ENCODE measurements around the gene ICAM1. TPM values are rescaled to one million over a fixed set of nuclear protein-coding genes. Genes with fewer than 3 reads are reported as not detected.

Gene ICAM1, protein sequence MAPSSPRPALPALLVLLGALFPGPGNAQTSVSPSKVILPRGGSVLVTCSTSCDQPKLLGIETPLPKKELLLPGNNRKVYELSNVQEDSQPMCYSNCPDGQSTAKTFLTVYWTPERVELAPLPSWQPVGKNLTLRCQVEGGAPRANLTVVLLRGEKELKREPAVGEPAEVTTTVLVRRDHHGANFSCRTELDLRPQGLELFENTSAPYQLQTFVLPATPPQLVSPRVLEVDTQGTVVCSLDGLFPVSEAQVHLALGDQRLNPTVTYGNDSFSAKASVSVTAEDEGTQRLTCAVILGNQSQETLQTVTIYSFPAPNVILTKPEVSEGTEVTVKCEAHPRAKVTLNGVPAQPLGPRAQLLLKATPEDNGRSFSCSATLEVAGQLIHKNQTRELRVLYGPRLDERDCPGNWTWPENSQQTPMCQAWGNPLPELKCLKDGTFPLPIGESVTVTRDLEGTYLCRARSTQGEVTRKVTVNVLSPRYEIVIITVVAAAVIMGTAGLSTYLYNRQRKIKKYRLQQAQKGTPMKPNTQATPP
- 10 to 100 TPM in 1 of 5 donors, 1 to 10 TPM in 4; 4.2 to 11.0 (median 5.9) TPM for total RNA-seq
- total RNA-seq (2013): 7.6 TPM
- total RNA-seq: 6.1 to 179 (median 35.7) reads per million in 29 experiments

GRCh38 chr19:10270616-10271394, at the start of gene ICAM1:
Gene ICAM1, plus strand, starts transcription at chr19:10271120. Its CDS starts 40 bp downstream, at chr19:10271160.
- CTCF ChIA-PET: interaction anchor here (0.5 to 4.7 kb wide), 21 partner anchors 9 to 536 kb away, joined by 3 to 75 read pairs (median 6); partner anchors contain the start of genes ICAM5 (in 1 of the 2), MRPL4 (in 1 of the 2), RAVER1 (in 1 of the 2) and TYK2 (in 1 of the 2)
- WGBS (ENCODE audit: insufficient coverage): under 1% methylated on average over 48 of the region's 51 CpGs
- ATAC-seq (replicated peaks in 1 of 4) (peak; percentile 64 to 73 (median 69)), DNase-seq (peak in 34 of 35 experiments; percentile 46 to 84 (median 64))
- Mint-ChIP-seq H3K4me1 (peaks cover 22 to 33% (median 27%) of the 10 kb centered on the region in 3 donors), H3K27me3 (no peaks in the 10 kb centered on the region), H3K27ac (peak within 1 kb of the TSS; percentile 82 to 87), H3K36me3 (peaks cover 7% of the 10 kb centered on the region), H3K9me3 (no peaks in the 10 kb centered on the region), H3K4me3 (peak within 1 kb of the TSS; percentile 81 to 84 (median 81))
- H3K9me3 ChIP-seq: no peaks in the 10 kb centered on the region
- peak within 1 kb of the TSS; percentile 60 to 81 for H3K4me3 ChIP-seq (ENCODE audit: control insufficient read depth in 1 of 2, extremely low read depth in 1 of 2, low read length in 1 of 2)
- peaks cover 3 to 36% of the 10 kb centered on the region in 2 experiments for H3K4me1 ChIP-seq (ENCODE audit: control insufficient read depth in 1 of 2, extremely low read depth in 1 of 2, insufficient read depth in 2 of 2, low read length in 2 of 2)
- H3K27ac ChIP-seq (ENCODE audit: low read length): peak within 1 kb of the TSS; percentile 94
- H3K36me3 ChIP-seq (ENCODE audit: control insufficient read depth in 2 of 2, extremely low read depth in 1 of 2, insufficient read depth in 1 of 2, low read length in 1 of 2): peaks cover 0 to 11% of the 10 kb centered on the region in 2 donors
- POLR2A ChIA-PET: interaction anchor here in 1 of 2 donors (0.5 to 1.3 kb wide), 5 partner anchors 10 to 157 kb away, joined by 3 to 9 read pairs (median 4); no protein-coding TSS in a partner anchor
- no peaks in the 10 kb centered on the region for H3K27me3 ChIP-seq (replicated peaks in 1 of 2; ENCODE audit: control insufficient read depth in 2 of 2, extremely low read depth in 1 of 2, insufficient read depth in 2 of 2, low read length in 1 of 2)

- ATAC-seq (replicated peaks in 1 of 4) (no peak), DNase-seq (no peak)
- 77% methylated on average over 6 of the region's 14 CpGs for WGBS (ENCODE audit: insufficient coverage)
- no peak overlapping the region for H3K4me3 ChIP-seq (ENCODE audit: control insufficient read depth in 1 of 2, extremely low read depth in 1 of 2, low read length in 1 of 2)
- Mint-ChIP-seq H3K9me3 (no peaks in the 10 kb centered on the region), H3K4me1 (peaks cover 5 to 10% (median 9%) of the 10 kb centered on the region in 3 donors), H3K4me3 (no peak overlapping the region), H3K27me3 (no peaks in the 10 kb centered on the region), H3K27ac (no peak overlapping the region), H3K36me3 (peaks cover 5% of the 10 kb centered on the region)
- no peak overlapping the region for H3K27ac ChIP-seq (ENCODE audit: low read length)
- H3K4me1 ChIP-seq (ENCODE audit: control insufficient read depth in 1 of 2, extremely low read depth in 1 of 2, insufficient read depth in 2 of 2, low read length in 2 of 2): peaks cover 0 to 8% of the 10 kb centered on the region in 2 experiments
- POLR2A ChIA-PET: interaction anchor here in 1 of 2 donors (0.6 kb wide), 1 partner anchor 24 kb away, joined by 3 read pairs; no protein-coding TSS in a partner anchor
- no peaks in the 10 kb centered on the region for H3K27me3 ChIP-seq (replicated peaks in 1 of 2; ENCODE audit: control insufficient read depth in 2 of 2, extremely low read depth in 1 of 2, insufficient read depth in 2 of 2, low read length in 1 of 2)
- H3K9me3 ChIP-seq: no peaks in the 10 kb centered on the region
- H3K36me3 ChIP-seq (ENCODE audit: control insufficient read depth in 2 of 2, extremely low read depth in 1 of 2, insufficient read depth in 1 of 2, low read length in 1 of 2): peaks cover 0 to 3% of the 10 kb centered on the region in 2 donors
- CTCF ChIA-PET: interaction anchor here in 1 of 2 donors (0.7 kb wide), 1 partner anchor 624 kb away, joined by 4 read pairs; no protein-coding TSS in a partner anchor
Measured at GRCh38 chr19:10222201-10222890, 48.6 kb upstream of the ICAM1 start.

GRCh38 chr19:10223488-10224213, 47.3 kb upstream of the ICAM1 start:
- Mint-ChIP-seq H3K36me3 (peaks cover 5% of the 10 kb centered on the region), H3K27ac (no peak overlapping the region), H3K9me3 (no peaks in the 10 kb centered on the region), H3K4me3 (no peak overlapping the region), H3K4me1 (peaks cover 5 to 11% (median 10%) of the 10 kb centered on the region in 3 donors), H3K27me3 (no peaks in the 10 kb centered on the region)
- CTCF ChIA-PET: interaction anchor here in 1 of 2 donors (0.7 kb wide), 1 partner anchor 623 kb away, joined by 4 read pairs; no protein-coding TSS in a partner anchor
- peaks cover 0 to 3% of the 10 kb centered on the region in 2 donors for H3K36me3 ChIP-seq (ENCODE audit: control insufficient read depth in 2 of 2, extremely low read depth in 1 of 2, insufficient read depth in 1 of 2, low read length in 1 of 2)
- H3K27me3 ChIP-seq (replicated peaks in 1 of 2; ENCODE audit: control insufficient read depth in 2 of 2, extremely low read depth in 1 of 2, insufficient read depth in 2 of 2, low read length in 1 of 2): no peaks in the 10 kb centered on the region
- 92% methylated on average over 20 of the region's 28 CpGs for WGBS (ENCODE audit: insufficient coverage)
- ATAC-seq (replicated peaks in 1 of 4): no peak
- DNase-seq: no peak
- no peak overlapping the region for H3K27ac ChIP-seq (ENCODE audit: low read length)
- peaks cover 0 to 16% of the 10 kb centered on the region in 2 experiments for H3K4me1 ChIP-seq (ENCODE audit: control insufficient read depth in 1 of 2, extremely low read depth in 1 of 2, insufficient read depth in 2 of 2, low read length in 2 of 2)
- POLR2A ChIA-PET: interaction anchor here in 1 of 2 donors (0.6 kb wide), 1 partner anchor 23 kb away, joined by 3 read pairs; no protein-coding TSS in a partner anchor
- no peaks in the 10 kb centered on the region for H3K9me3 ChIP-seq
- no peak overlapping the region for H3K4me3 ChIP-seq (ENCODE audit: control insufficient read depth in 1 of 2, extremely low read depth in 1 of 2, low read length in 1 of 2)

GRCh38 chr19:10224337-10224736, 46.6 kb upstream of the ICAM1 start:
- ChIA-PET POLR2A (no interaction called here), CTCF (no interaction called here)
- ATAC-seq (replicated peaks in 1 of 4) (no peak), DNase-seq (no peak)
- H3K27ac Mint-ChIP-seq: no peak overlapping the region
- Histone ChIP-seq H3K4me3 (ENCODE audit: control insufficient read depth in 1 of 2, extremely low read depth in 1 of 2, low read length in 1 of 2) (no peak overlapping the region), H3K36me3 (ENCODE audit: control insufficient read depth in 2 of 2, extremely low read depth in 1 of 2, insufficient read depth in 1 of 2, low read length in 1 of 2) (peaks cover 0 to 3% of the 10 kb centered on the region in 2 donors), H3K4me1 (ENCODE audit: control insufficient read depth in 1 of 2, extremely low read depth in 1 of 2, insufficient read depth in 2 of 2, low read length in 2 of 2) (peaks cover 0 to 23% of the 10 kb centered on the region in 2 experiments), H3K9me3 (no peaks in the 10 kb centered on the region), H3K27me3 (replicated peaks in 1 of 2; ENCODE audit: control insufficient read depth in 2 of 2, extremely low read depth in 1 of 2, insufficient read depth in 2 of 2, low read length in 1 of 2) (no peaks in the 10 kb centered on the region), H3K27ac (ENCODE audit: low read length) (no peak overlapping the region)
- H3K27me3 Mint-ChIP-seq: no peaks in the 10 kb centered on the region
- H3K4me1 Mint-ChIP-seq: peaks cover 11 to 13% (median 12%) of the 10 kb centered on the region in 3 donors
- H3K4me3 Mint-ChIP-seq: no peak overlapping the region
- WGBS (ENCODE audit: insufficient coverage): 97% methylated on average over 23 of the region's 23 CpGs
- peaks cover 5% of the 10 kb centered on the region for H3K36me3 Mint-ChIP-seq
- no peaks in the 10 kb centered on the region for H3K9me3 Mint-ChIP-seq

GRCh38 chr19:10226021-10226375, 44.9 kb upstream of the ICAM1 start:
- POLR2A ChIA-PET: interaction anchor here in 1 of 2 donors (0.6 kb wide), 1 partner anchor 160 kb away, joined by 5 read pairs; no protein-coding TSS in a partner anchor
- H3K4me1 Mint-ChIP-seq: peaks cover 11 to 17% (median 14%) of the 10 kb centered on the region in 3 donors
- WGBS (ENCODE audit: insufficient coverage): 91% methylated on average over 6 of the region's 6 CpGs
- H3K4me3 Mint-ChIP-seq: no peak overlapping the region
- no peaks in the 10 kb centered on the region for H3K9me3 ChIP-seq
- H3K27ac Mint-ChIP-seq: peak overlapping the region in 1 of 2 donors; percentile 22
- no peak for ATAC-seq (replicated peaks in 1 of 4)
- CTCF ChIA-PET: interaction anchor here in 1 of 2 donors (2.3 kb wide), 1 partner anchor 24 kb away, joined by 7 read pairs; no protein-coding TSS in a partner anchor
- no peak overlapping the region for H3K4me3 ChIP-seq (ENCODE audit: control insufficient read depth in 1 of 2, extremely low read depth in 1 of 2, low read length in 1 of 2)
- H3K36me3 Mint-ChIP-seq: peaks cover 5% of the 10 kb centered on the region
- no peak for DNase-seq
- peaks cover 0 to 3% of the 10 kb centered on the region in 2 donors for H3K36me3 ChIP-seq (ENCODE audit: control insufficient read depth in 2 of 2, extremely low read depth in 1 of 2, insufficient read depth in 1 of 2, low read length in 1 of 2)
- H3K9me3 Mint-ChIP-seq: no peaks in the 10 kb centered on the region
- no peaks in the 10 kb centered on the region for H3K27me3 ChIP-seq (replicated peaks in 1 of 2; ENCODE audit: control insufficient read depth in 2 of 2, extremely low read depth in 1 of 2, insufficient read depth in 2 of 2, low read length in 1 of 2)
- H3K4me1 ChIP-seq (ENCODE audit: control insufficient read depth in 1 of 2, extremely low read depth in 1 of 2, insufficient read depth in 2 of 2, low read length in 2 of 2): peaks cover 3 to 33% of the 10 kb centered on the region in 2 experiments
- H3K27ac ChIP-seq (ENCODE audit: low read length): no peak overlapping the region
- no peaks in the 10 kb centered on the region for H3K27me3 Mint-ChIP-seq

All from T-cell (primary cell).